ENCODE data around the gene CNEP1R1. TPM values are rescaled to one million over a fixed set of nuclear protein-coding genes. Genes with fewer than 3 reads are reported as not detected.

The CNEP1R1 gene
- total and polyA plus RNA-seq, 9 of the 15 experiments (the other 6 are each of a cell fraction or from before 2014, with no cell fraction given): 7.6 to 20.1 (median 10.6) TPM

DNA sequence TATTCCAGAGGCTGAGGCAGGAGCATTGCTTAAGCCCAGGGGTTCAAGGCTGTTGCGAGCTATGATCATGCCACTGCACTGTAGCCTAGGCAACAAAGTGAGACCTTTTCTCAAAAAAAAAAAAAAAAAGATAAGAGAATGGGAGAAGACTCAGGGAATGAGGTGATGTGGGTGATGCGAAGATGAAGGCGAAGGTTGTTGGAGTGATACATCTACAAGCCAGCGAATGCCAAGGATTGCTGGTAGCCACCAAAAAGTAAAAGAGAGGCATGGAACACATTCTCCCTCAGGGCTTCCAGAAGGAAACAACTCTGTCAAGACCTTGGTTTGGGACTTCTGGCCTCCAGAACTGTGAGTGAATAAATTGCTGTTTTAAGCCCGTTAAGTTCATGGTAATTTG is 26.0 kb upstream of the CNEP1R1 start:
- no peaks in the 10 kb centered on the region for H3K36me3 ChIP-seq (ENCODE audit: control insufficient read depth, insufficient read depth, low read length)
- no peaks in the 10 kb centered on the region for H3K9me1 ChIP-seq (ENCODE audit: control insufficient read depth, insufficient read depth, low read length)
- H3K79me2 ChIP-seq (ENCODE audit: control insufficient read depth, insufficient read depth, low read length): no peaks in the 10 kb centered on the region
- H3K27me3 ChIP-seq (ENCODE audit: control insufficient read depth in 2 of 2, insufficient read depth in 2 of 2, low read length in 2 of 2): peaks cover 2 to 7% of the 10 kb centered on the region in 2 experiments; a peak in 2 of 5 replicates
- H3K9ac ChIP-seq (ENCODE audit: insufficient read depth in 1 of 2, low read depth in 2 of 2, low read length in 2 of 2): no peak overlapping the region
- 11% methylated on average over 5 of the region's 5 CpGs for WGBS (ENCODE audit: insufficient coverage, low coverage, missing lambda C conversion rate)
- intact Hi-C loops (cut with micrococcal nuclease) (no loop called here), in situ Hi-C loops (cut with MboI) (no loop called here)
- no peaks in the 10 kb centered on the region for H4K20me1 ChIP-seq (replicated peaks; ENCODE audit: control insufficient read depth, insufficient read depth, low read length)
- H3K4me1 ChIP-seq (replicated peaks in 1 of 2; ENCODE audit: control insufficient read depth in 2 of 2, insufficient read depth in 2 of 2, low read length in 2 of 2): peaks cover 0 to 4% of the 10 kb centered on the region in 2 experiments; a peak in 1 of 5 replicates
- no peak overlapping the region for H2AFZ ChIP-seq (ENCODE audit: low read depth, low read length)
- ChIA-PET POLR2A (interaction anchor here (0.8 kb wide), 1 partner anchor 70 kb away, joined by 3 read pairs; no protein-coding TSS in a partner anchor), CTCF (ENCODE audit: low intra/inter-chr PET ratio) (no interaction called here)
- H3K4me3 ChIP-seq: no peak overlapping the region
- ATAC-seq (no peak), FAIRE-seq (no peak), DNase-seq (ENCODE audit: extremely low read depth in 1 of 4, low spot score in 3 of 4) (no peak)
- BruUV-seq (replicated peaks): no TSS peak
- H3K9me3 ChIP-seq (replicated peaks; ENCODE audit: control insufficient read depth, insufficient read depth, low read depth, low read length): no peaks in the 10 kb centered on the region
- no peak overlapping the region for H3K4me2 ChIP-seq (ENCODE audit: insufficient read depth, low read length)
- no peak for TF ChIP-seq SAFB (IDR thresholded peaks at IDR 0.05; ENCODE audit: borderline replicate concordance, low read depth, low read length)
- no peak overlapping the region for H3K27ac ChIP-seq (ENCODE audit: extremely low read depth, low read depth, low read length)

DNA sequence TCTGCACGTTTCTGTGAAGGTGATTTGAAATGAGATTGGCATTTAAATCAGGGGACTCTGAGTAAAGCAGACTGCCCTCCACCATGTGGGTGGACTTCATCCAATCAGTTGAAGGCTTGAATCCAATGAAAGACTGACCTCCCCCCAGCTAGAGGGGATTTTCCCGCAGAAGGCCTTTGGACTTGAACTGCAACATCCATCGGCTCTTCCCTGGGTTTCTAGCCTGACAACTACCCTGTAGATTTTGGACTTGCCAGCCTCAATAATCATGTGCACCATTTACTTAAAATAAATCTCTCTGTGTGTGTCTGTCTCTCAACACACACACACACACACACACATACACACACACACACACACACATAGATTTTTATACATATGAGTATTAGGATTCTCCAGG is 23.9 kb upstream of the CNEP1R1 start:
- Histone ChIP-seq H4K20me1 (replicated peaks; ENCODE audit: control insufficient read depth, insufficient read depth, low read length) (no peaks in the 10 kb centered on the region), H3K27ac (ENCODE audit: extremely low read depth, low read depth, low read length) (no peak overlapping the region), H3K4me1 (replicated peaks in 1 of 2; ENCODE audit: control insufficient read depth in 2 of 2, insufficient read depth in 2 of 2, low read length in 2 of 2) (peaks cover 0 to 4% of the 10 kb centered on the region in 2 experiments; a peak in 1 of 5 replicates), H3K9ac (ENCODE audit: insufficient read depth in 1 of 2, low read depth in 2 of 2, low read length in 2 of 2) (no peak overlapping the region), H3K4me3 (no peak overlapping the region), H3K36me3 (ENCODE audit: control insufficient read depth, insufficient read depth, low read length) (no peaks in the 10 kb centered on the region), H3K9me3 (replicated peaks; ENCODE audit: control insufficient read depth, insufficient read depth, low read depth, low read length) (no peaks in the 10 kb centered on the region), H2AFZ (ENCODE audit: low read depth, low read length) (no peak overlapping the region), H3K27me3 (ENCODE audit: control insufficient read depth in 2 of 2, insufficient read depth in 2 of 2, low read length in 2 of 2) (peaks cover 2 to 7% of the 10 kb centered on the region in 2 experiments; a peak in 2 of 5 replicates), H3K9me1 (ENCODE audit: control insufficient read depth, insufficient read depth, low read length) (no peaks in the 10 kb centered on the region), H3K4me2 (ENCODE audit: insufficient read depth, low read length) (no peak overlapping the region), H3K79me2 (ENCODE audit: control insufficient read depth, insufficient read depth, low read length) (no peaks in the 10 kb centered on the region)
- 0% methylated on average over 3 of the region's 3 CpGs for WGBS (ENCODE audit: insufficient coverage, low coverage, missing lambda C conversion rate)
- no TSS peak for BruUV-seq (replicated peaks)
- intact Hi-C loops (cut with micrococcal nuclease) (no loop called here), in situ Hi-C loops (cut with MboI) (no loop called here)
- TF ChIP-seq GATAD2B (IDR thresholded peaks at IDR 0.05; ENCODE audit: borderline replicate concordance) (no peak), TFAM (CRISPR knock-in tag; conservative IDR thresholded peaks at IDR 0.05) (no peak), RBM15 (IDR thresholded peaks at IDR 0.05; ENCODE audit: insufficient read depth, low read length) (no peak), TAF1 (IDR thresholded peaks at IDR 0.05; ENCODE audit: control insufficient read depth, extremely low read depth, insufficient read depth, low read length, severe bottlenecking) (no peak), PTBP1 (IDR thresholded peaks at IDR 0.05; ENCODE audit: low read depth, low read length) (no peak), POLR2A (conservative IDR thresholded peaks at IDR 0.05) (no peak), ZNF57 (CRISPR knock-in tag; IDR thresholded peaks at IDR 0.05) (no peak), LEF1 (IDR thresholded peaks at IDR 0.05) (no peak), SMARCB1 (IDR thresholded peaks at IDR 0.05; ENCODE audit: insufficient read length, low read depth) (no peak), MCM3 (IDR thresholded peaks at IDR 0.05) (no peak), GATAD2A (IDR thresholded peaks at IDR 0.05) (no peak), KDM2B (CRISPR knock-in tag; IDR thresholded peaks at IDR 0.05) (no peak)
- TF ChIP-seq, protein P1, sequence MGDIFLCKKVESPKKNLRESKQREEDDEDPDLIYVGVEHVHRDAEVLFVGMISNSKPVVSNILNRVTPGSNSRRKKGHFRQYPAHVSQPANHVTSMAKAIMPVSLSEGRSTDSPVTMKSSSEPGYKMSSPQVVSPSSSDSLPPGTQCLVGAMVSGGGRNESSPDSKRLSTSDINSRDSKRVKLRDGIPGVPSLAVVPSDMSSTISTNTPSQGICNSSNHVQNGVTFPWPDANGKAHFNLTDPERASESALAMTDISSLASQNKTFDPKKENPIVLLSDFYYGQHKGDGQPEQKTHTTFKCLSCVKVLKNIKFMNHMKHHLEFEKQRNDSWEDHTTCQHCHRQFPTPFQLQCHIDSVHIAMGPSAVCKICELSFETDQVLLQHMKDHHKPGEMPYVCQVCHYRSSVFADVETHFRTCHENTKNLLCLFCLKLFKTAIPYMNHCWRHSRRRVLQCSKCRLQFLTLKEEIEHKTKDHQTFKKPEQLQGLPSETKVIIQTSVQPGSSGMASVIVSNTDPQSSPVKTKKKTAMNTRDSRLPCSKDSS (IDR thresholded peaks at IDR 0.05; ENCODE audit: low read depth, partially characterized antibody): no peak
- TF ChIP-seq, protein P2, sequence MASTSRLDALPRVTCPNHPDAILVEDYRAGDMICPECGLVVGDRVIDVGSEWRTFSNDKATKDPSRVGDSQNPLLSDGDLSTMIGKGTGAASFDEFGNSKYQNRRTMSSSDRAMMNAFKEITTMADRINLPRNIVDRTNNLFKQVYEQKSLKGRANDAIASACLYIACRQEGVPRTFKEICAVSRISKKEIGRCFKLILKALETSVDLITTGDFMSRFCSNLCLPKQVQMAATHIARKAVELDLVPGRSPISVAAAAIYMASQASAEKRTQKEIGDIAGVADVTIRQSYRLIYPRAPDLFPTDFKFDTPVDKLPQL (IDR thresholded peaks at IDR 0.05; ENCODE audit: extremely low read depth, insufficient read length): no peak
- DNase-seq (ENCODE audit: extremely low read depth in 1 of 4, low spot score in 3 of 4) (no peak), ATAC-seq (no peak), FAIRE-seq (no peak)
- POLR2A ChIA-PET: no interaction called here
- CTCF ChIA-PET (ENCODE audit: low intra/inter-chr PET ratio): no interaction called here
